ENCODE data around the gene MNT.

- no peak for TF ChIP-seq CTCF (IDR thresholded peaks at IDR 0.05)
- TF ChIP-seq POLR2A (IDR thresholded peaks at IDR 0.05) = no peak
- TF ChIP-seq EP300 (IDR thresholded peaks at IDR 0.05; ENCODE audit: low read depth) = no peak
Observed at GRCh38 chr17:2386400-2387085, 14.3 kb downstream of the MNT start.

All from transverse colon (tissue), 3 donors.